AG20443 (cell line): Measurements from ENCODE around the gene LDLRAD2.
"Not testable (repeated sequence)": the region's sequence is repeated elsewhere in the genome, so short reads cannot be mapped to it uniquely, and the experiment has no call there.

Source experiments
- DNase-seq: peaks from one replicate; pipeline ENCODE4 v3.0.0; 2012; ENCODE audit warnings: low spot score, mixed read lengths

The LDLRAD2 gene

DNA sequence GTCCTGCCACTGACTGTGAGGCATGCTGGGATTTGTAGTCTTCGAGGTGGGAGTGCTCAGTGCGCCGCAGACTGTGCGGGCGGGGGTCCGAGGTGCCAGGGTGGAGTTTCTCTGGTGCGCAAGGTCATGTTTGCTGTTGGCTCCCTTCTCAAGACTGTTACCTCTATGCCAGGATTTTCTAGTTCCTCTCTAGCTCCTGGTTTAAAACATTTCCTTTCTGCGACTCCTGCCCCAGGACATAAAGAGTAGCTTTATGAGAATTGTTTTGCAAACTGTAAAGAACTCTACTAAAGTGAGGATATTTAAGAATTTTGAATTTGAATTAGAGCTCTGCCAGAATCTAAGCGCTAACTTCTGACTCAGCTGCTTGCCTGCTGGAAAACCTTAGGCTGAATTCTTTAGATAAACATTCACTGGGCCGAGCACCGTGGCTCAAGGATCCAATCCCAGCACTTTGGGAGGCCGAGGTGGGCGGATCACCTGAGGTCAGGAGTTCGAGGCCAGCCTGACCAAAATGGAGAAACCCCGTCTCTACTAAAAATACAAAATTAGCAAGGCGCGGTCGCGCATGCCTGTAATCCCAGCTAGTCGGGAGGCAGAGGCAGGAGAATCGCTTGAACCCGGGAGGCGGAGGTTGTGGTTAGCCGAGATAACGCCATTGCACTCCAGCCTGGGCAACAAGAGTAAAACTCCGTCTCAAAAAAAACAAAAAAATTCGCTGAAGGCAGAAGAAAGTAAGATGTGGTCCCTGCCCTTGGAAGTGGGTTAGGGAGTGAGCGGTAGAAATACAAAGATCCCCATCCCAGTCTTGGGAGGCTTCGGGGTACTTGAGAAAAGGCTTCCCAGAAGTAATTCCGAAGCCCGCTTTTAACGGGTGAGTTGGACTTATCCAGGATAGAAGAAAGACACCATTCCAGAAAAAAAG lies 28.1 kb upstream of the LDLRAD2 start:
- peak; percentile 41 for DNase-seq

DNA sequence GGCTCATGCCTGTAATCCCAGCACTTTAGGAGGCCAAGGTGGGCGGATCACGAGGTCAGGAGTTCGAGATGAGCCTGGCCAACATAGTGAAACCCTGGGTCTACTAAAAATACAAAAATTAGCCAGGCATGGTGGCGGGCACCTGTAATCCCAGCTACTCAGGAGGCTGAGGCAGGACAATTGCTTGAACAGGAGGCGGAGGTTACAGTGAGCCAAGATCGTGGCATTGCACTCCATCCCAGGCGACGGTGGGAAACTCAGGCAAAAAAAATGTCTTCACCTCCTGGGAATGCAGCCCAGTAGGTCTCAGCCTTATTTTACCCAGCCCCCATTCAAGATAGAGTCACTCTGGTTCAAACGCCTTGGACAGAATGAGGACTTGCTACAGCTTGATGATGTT lies 26.3 kb upstream of the LDLRAD2 start:
- not testable (repeated sequence) for DNase-seq

DNA sequence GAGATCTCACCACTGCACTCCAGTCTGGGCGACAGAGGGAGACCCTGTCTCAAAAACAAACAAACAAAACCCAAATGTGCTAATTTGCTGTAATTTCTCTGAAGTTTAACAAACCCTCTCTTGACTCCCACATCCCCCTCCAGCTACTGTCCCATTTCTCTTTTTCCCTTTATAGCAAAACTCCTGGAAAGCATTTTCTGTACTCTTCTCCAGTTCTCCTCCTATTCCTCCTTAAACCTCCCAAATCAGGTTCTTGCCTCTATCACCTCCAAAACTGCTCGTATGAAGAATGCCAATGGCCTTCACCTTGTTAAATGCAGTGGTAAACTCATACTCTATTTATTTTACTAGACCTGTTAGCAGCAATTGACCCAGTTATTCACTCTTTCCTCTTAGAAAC lies 25.4 kb upstream of the LDLRAD2 start:
- DNase-seq, result no peak

DNA sequence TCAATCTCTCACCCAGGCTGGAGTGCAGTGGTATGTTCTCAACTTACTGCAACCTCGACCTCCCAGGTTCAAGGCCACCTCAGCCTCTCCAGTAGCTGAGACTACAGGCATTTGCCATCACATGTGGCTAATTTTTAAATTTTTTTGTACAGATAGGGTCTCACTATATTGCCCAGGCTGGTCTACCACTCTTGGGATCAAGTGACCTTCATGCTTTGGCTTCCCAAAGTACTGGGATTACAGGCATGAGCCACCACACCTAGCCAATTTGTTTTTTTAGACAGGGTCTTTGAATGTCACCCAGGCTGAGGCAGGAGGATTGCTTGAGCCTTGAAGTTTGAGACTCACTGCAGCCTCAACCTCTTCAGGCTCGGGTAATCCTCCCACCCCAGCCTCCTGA lies 19.0 kb upstream of the LDLRAD2 start:
- no peak for DNase-seq

DNA sequence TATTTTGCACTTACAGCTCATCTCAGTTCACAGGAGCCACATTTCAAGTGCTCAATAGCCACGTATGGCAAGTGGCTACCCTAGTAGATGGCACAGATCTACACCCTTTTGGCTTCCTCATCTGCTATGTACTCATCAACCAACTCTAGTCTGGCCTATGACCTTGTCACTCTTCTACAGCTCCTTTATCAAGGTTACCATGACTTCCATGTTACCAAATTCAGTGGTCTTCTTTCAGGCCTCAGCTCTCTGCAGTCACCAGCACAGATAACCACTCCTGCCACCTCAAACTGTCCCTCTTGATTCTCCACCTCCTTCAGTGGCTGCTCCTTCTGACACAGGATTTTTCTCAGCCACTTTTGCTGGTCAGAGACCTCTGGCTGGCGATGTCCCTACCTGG lies 17.4 kb upstream of the LDLRAD2 start:
- DNase-seq, result no peak

DNA sequence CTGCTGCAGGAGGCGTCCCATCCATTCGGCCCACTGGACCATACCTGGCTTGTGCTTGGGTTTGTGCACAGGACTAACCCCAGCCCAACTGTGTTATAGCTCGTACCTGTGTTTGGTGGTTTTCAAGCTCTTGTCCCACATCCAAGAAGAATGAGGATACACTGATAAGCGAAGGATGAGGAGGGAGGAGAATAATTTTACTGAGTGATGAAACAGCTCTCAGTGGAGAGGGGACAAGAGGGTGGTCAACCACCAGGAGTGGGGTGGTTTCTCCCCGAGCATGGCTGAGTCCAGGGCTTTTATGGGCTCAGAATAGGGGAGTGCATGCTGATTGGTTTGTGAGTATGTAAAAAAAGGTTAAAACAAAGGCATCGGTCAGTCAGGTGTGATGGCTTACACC lies 17.0 kb upstream of the LDLRAD2 start:
- no peak for DNase-seq

DNA sequence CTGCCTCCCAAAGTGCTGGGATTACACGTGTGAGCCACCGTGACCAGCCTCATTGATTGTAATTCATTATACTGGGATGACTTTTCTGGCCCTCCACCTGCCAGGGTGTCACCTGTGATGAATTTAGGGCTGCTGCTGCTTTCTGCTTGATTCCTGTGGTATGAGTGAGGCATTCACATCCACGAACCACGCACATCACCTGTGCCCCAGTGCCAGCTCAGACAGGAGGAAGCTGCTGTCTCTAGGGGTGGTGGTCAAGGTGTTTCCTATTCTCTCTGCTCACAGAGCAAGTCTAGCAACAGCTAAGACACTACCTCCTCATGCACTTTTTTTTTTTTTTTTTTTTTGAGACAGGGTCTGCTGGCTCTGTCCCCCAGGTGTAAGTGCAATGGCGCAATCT lies 12.3 kb upstream of the LDLRAD2 start:
- DNase-seq, result no peak

DNA sequence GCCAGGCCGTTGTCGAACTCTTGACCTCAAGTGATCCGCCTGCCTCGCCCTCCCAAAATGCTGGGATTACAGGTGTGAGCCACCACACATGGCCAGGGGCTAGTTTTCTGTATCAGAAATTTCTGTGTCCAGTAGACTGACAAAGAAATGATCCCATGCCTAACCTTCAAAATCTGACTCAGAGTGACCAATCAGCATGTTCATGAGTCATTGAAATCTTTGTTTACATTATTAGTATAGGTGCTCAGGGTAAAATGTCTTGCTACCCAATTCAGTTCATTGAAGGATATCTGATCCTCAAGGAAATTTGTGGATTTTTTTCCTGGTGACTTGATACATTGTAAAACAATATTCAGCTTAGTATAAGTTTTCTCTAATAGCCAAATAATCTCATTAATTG lies 11.0 kb upstream of the LDLRAD2 start:
- no peak for DNase-seq

DNA sequence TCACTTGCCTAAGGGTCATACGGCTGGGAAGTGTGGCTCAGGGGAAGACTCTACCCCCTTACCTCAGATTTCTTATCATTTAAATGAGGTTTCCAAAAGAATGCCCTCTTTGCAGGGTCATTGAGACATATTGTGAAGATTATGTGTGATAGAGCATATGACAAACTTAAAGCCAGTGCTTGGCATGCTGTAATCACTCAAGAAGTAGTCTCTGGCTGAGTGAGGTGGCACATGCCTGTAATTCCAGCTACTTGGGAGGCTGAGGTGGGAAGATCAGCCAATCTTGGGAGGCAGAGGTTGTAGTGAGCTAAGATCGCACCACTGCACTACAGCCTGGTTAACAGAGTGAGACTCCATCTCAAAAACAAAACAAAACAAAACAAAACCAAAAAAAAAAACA lies 7.5 kb upstream of the LDLRAD2 start:
- no peak for DNase-seq

DNA sequence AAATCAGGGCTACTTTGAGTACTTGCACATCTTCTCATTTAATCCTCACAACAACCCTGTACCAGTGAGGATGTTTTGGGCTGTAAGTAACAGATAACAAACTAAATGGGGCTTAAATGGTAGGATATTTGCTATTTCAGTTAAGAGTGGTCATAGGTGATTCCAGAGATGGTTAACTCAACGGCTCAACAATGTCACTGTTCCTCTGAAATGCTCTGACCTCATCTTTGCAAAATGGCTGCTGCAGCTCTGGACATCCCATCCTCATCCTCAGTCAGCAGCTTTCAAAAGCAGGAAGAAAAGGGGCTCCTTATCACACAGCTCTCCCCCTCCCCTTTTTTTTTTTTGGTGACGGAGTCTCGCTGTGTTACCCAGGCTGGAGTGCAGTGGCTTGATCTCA lies 1.5 kb downstream of the LDLRAD2 start:
- DNase-seq, result no peak

DNA sequence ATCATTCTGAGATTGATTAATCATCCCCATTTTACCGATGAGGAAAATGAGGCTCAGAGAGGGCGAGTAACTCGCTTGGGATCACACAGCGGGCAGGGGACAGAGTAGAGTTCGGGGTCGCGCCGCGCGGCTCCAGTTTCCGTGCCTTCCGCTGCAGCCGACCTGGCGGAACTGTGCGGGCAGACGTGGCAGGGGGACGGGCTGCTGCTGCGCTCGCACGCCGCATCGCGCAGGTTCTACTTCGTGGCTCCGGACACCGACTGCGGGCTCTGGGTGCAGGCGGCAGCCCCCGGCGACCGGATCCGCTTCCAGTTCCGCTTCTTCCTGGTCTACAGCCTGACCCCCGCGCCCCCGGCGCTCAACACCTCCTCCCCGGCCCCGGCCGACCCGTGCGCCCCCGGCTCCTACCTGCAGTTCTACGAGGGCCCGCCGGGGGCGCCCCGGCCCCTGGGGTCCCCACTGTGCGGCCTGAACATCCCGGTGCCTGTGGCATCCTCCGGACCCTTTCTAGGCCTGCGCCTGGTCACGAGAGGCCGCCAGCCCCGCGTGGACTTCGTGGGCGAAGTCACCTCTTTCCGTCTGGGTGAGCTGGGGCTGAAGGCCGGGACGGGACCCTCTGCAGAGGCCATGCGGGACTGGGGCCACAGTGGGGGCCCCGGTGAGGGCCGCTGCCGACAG lies 2.3 kb downstream of the LDLRAD2 start:
- DNase-seq, result peak; percentile 55

DNA sequence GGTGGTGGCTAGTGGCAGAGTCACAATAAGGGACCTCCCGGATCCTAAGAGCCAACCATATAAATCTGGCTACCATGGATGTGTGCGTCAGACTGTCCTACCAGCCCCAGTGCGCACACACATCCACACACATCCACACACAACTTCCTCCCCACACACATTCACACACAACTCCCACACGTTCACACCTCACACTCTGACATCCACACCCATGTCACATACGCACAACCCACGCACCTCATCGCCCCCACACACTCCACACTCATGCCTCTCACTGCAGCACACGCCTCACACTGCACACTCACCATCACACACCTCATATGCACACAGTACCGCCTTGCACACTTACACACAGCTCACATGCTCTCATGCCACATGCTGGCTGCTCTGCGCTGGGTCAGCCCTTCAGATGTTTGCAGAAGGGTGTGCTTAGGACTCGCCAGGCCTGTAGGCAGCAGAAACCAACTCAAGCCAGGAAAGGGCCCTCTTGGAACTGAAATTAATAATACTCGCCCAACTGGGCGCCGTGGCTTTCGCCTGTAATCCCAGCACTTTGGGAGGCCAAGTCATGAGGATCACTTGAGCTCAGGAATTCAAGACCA lies 3.0 kb downstream of the LDLRAD2 start:
- no peak for DNase-seq

DNA sequence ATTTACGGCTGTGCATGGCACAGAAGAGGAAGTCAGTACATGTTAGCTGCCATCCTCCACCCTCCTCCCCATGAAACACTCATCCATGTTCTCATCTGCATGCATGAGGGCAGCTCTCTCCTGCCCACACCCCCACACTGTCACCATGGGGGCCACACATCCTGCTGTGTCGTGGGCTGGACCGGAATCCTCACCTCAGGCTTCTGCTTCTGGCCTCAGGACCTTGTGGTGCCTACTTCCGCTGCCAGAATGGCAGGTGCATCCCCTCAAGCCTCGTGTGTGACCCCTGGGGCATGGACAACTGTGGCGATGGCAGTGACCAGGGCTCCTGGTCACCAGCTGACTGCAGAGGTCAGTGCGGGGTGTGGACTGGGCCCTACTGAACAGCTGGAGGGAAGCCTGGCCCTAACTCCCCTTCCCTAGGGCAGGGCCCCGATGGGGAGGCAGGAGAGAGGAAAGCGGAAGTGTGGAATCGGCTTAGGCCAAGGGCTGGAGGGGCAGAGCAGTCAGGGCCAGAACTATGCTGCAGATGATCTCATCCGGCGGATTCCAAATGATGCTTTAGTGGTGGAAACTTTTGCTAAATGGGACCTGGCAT lies 3.8 kb downstream of the LDLRAD2 start:
- DNase-seq, result peak; percentile 13

DNA sequence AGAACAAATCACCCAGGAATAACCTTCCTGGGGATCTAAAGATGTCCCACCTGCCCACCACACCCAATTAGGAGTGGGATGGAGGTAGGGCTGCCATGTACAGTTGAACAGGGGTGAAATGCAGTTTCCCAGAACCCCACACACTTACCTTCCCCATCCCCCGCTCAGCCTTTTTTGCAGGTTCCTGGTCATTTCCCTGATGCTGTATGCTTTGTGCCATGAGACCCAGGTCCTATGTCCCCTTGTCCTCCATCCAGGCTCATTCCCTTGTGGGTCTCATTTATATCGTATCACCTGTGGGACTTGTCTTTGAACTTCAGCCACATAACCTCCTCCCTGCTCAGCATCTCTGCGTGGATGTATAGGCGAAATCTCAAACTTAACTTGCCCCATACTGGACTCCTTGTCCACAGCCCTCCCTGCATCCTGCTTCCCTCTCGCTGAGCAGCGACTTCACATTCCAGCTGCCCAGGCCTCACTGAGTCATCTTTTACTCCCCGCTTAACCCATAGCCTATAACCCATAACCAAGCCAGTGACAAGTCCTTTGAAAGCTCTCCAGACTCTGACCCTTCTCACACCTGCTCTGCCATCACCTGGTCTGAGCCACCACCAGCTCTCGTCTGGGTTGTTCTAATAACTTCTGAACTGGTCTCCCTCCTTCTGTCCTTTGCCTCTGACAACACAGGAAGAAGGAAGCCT lies 4.7 kb downstream of the LDLRAD2 start:
- peak; percentile 72 for DNase-seq

DNA sequence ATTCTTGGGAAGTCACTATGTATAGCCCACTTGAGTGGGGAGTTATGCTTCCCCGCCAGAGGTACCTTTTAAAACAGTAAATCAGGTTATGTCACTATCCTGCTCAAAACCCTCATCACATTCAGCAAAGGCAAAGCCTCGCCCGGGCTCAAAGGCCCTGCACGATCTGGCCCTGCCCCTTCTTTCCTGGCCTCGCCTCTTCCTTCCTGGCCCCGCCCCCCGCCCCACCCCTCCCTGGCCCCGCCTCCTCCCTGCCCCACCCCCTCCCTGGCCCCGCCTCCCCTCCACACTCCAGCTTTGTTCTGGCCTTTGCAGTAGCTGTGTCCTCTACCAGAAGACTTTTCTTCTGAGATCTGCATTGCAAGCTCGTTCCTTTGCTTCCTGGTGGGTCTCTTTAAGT lies 6.6 kb downstream of the LDLRAD2 start:
- peak; percentile 94 for DNase-seq

DNA sequence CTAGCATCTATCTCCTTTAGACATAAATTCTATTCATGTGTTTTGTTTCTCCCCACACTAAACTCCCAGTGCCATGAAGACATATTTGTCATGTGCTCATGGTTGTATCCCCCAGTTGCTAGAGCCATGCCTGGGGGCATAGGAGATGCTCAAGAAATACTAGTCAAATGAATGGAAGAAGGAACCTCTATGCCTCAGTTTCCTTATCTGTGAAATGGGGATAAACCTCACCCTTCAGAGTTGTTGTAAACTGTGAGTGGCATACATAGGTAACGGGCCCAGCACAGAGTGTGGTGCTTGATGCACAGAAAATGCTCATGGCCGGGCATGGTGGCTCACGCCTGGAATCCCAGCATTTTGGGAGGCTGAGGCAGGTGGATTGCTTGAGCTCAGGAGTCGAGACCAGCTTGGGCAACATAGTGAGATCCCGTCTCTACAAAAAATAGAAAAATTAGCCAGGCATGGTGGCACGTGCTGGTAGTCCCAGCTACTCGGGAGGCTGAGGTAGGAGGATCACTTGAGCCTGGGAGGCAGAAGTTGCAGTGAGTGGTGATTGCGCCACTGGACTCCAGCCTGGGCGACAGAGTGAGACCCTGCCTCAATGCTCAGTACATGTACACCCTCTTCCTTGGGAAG lies 8.7 kb downstream of the LDLRAD2 start:
- no peak for DNase-seq

DNA sequence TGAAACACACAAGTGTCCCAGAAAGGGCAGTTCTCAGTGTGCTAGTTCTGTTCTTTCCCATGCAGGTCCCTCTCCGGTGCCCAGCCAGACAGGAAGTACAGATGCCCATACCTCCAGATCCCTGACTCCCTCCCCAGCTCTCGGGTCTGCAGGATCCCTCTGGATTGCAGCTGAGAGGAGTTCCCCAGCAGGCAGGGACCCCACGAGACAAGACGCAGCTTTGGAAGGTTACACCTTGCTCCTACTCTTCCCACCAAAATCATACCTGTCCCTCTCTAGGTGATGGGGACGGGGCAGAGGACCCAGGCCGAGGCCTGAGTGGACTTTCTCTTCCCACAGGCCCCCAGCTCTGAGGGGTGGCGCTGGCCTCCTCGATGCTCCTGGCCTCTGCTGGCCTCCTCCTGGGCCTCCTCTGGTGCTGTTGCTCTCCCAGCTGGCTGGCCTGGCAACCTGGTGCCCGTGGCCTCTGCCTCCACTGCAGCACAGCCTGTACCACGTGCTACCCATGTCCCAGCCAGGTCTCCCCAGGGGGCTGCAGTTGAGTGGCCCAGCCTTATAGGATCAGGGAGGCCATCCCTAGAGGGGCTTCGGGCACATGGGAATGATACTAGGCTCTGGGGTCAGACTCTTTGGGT lies 9.4 kb downstream of the LDLRAD2 start:
- DNase-seq, result no peak

DNA sequence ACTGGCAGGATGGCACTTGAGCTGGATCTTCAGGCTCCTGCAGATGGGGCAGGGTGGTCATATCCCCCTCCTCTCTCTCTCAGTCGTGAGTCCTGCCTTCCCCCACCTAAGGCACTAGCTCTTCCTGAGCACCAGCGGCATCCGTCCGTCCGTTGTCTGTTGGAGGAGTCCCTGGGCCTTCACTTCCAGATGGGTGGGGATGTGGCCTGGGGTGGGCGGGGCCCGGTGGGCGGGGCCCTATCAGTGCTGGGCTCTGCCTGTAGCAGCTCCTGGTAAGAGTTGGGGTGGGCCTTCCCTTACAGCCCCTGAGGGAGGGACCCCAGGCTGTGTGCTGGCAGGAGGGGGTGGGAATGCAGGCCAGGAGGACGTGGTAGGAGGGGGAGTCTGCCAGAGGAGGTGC lies 10.3 kb downstream of the LDLRAD2 start:
- peak; percentile 69 for DNase-seq

DNA sequence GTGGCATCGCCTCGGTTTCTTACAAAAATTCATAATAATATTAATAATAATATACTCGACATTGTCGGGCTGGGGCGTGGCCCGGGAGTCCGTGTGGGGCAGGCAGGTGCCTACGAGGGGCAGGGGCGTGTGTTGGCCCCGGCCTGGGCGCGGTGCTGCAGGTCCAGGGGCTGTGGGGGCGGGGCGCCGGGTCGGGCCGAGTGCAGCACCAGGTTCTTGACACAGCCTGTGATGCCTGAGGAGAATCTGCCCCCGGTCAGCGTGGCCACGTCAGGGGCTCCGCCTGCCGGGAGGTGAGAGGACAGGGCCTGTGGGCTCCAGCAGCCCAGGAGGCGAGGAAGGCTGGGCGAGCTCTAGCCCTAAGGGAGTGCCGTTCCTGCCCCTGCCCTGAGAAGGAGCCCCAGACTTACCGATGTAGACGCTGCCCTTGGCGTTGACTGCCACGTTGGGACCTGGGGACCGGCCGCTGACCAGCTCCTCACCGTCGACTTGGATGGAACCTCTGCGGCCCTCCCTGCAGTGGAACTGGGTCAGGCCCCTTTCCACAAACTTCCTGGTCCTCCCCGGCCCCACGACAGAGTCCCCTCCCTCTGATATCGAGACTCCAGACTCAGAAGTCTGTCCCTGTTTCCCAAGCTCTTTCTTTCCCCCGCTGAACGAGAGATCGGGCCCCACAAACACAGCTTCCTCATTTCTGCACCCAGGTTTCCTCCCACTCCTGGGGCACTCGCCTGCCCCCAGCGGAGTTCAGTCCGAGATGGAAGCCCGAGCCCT lies 11.3 kb downstream of the LDLRAD2 start:
- no peak for DNase-seq

DNA sequence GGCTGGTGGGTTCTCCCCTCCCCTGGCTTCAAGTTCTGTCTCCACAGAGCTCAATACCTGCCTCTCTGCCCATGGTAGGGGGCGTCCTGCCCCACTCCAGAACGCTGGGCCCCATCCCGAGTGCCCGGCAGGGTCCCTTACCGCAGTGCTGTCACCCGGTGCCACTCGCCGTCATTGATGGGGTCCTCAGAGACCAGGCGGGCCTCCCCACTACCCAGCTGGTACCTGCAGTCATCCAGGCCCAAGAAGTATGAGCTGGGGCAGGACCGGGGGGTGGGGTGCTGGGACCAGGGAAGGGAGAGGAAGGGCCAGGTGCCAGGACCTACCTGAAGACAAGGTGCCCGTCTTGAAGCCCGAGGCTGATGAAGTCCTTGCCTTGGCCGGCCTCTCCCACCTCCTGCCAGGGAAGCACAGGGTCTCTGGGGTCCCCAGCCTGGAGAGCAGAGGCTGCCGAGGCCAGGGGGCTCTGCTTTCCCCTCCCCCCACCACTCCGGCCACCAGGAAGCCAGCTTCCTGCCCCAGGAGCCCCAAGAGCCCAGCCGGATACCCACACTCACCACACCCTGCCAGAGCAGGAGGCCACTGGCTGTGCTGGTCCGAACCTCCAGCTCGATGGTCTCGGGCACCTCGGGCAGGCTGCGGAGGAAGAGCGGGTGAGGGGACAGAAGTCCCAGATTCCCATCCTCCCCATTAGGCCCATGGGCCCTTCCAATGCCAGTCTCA lies 12.1 kb downstream of the LDLRAD2 start:
- DNase-seq, result no peak
